Activated T-cell treated with anti-CD3 and anti-CD28 coated beads, Interleukin-2, amount 50 U/mL, for 72 hours (primary cell): ENCODE results near the gene CORO6. TPM values are rescaled to one million over a fixed set of nuclear protein-coding genes. Genes with fewer than 3 reads are reported as not detected.

Experiments
- ATAC-seq, 2 donors: fragments of 150-1000 bp; cut with Tn5 transposase; replicated peaks in 1 of 2; 2 replicates each; pipeline ENCODE4 v1.10.0; 2021; ENCODE audit warnings: moderate library complexity in 2 of 2, mild to moderate bottlenecking in 1 of 2
- DNase-seq, 2 donors: peaks; one replicate each; pipeline ENCODE4 v3.0.0; 2021 to 2022; ENCODE audit warnings: mixed read lengths in 1 of 2
- H3K27ac Mint-ChIP-seq: one replicate; pipeline ENCODE4 v1.8.0; 2022; ENCODE audit warnings: mild to moderate bottlenecking, moderate library complexity, mixed read lengths
- H3K27me3 Mint-ChIP-seq: one replicate; pipeline ENCODE4 v1.8.0; 2022; ENCODE audit warnings: low read depth, mixed read lengths
- H3K36me3 Mint-ChIP-seq, 2 donors: one replicate each; pipeline ENCODE4 v1.8.0; 2022; ENCODE audit warnings: mixed read lengths in 2 of 2, mild to moderate bottlenecking in 1 of 2; ENCODE audit not compliant: insufficient read depth in 2 of 2
- H3K4me1 Mint-ChIP-seq: one replicate; pipeline ENCODE4 v1.8.0; 2022; ENCODE audit warnings: low read depth, mixed read lengths
- H3K4me3 Mint-ChIP-seq, 2 donors: one replicate each; pipeline ENCODE4 v1.8.0; 2022; ENCODE audit warnings: mild to moderate bottlenecking in 2 of 2, mixed read lengths in 2 of 2, moderate library complexity in 2 of 2
- H3K9me3 Mint-ChIP-seq, 2 donors: one replicate each; pipeline ENCODE4 v1.8.0; 2022; ENCODE audit warnings: mixed read lengths in 2 of 2
- total RNA-seq, 2 donors: library from RNA; stranded (reverse); gene quantifications; one replicate each; pipeline ENCODE4 v1.2.3, GENCODE V29; 2022

CORO6 gene
- total RNA-seq, 2 donors from 2014 or later = 10.4 to 13.9 TPM

DNA sequence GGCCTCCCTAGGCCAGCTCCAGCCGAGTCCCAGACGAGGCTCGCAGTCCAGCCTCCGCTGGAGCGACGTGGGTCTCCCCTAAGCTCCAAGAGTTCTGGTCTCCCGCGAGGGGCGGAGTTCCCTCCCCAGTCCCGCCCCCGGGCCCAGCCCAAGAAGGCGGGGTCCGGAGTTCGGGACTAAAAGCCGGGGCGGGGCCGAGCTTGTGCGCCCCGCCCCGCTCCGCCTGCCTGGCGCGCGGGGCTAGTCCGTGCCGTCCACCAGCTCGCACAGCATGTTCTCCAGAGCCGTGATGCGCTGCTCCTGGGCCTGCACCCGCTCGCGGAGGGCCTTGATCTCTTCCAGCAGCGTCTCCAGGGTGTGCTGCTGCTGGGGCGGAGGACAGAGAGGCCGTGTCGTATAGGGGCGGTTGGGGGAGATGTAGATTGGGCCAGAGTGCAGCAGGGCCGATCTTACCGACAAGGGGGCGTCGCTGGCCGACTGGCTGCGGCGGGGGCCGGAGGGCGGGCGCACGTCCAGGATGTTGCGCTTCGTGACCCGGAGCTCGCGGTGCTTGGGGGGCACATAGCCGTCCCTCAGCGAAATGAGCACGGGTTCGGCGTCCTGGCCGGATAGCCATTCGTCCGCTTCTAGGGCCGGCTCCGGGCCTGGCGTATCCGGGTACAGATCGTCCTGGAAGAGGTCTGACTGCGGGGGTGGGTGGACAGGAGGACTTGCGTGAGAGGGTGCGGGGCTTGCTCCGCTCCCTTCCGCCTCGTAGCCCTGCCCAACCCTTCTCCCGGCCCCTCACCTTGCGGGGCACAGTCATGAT, 7.0 kb downstream of the CORO6 start:
- DNase-seq (peak; percentile 87 to 90), ATAC-seq (peak; percentile 64 to 65)
- peaks cover 5% of the 10 kb centered on the region for H3K27me3 Mint-ChIP-seq
- H3K9me3 Mint-ChIP-seq = no peaks in the 10 kb centered on the region
- no peak overlapping the region for H3K27ac Mint-ChIP-seq
- H3K4me1 Mint-ChIP-seq = peaks cover 40% of the 10 kb centered on the region
- H3K4me3 Mint-ChIP-seq = peak overlapping the region; percentile 71 to 89
- no peaks in the 10 kb centered on the region for H3K36me3 Mint-ChIP-seq

DNA sequence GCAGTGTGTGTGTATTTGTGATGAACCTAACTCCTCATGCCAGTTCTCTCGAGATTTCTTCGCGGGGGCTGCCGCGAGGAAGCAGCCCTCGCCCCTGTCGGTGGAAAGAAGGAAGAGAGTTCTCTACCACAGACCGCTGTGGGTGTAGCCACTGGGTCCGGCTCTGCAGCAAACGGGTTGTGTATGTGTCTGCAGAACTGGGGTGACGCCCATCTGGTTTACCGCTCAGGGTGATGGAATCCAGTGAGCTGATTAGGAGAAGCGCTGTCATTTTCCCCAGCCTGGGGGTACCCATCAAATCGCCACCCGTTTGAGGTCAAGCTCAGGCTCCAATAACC, 7.7 kb downstream of the CORO6 start:
- DNase-seq = peak; percentile 64 to 77
- no peak overlapping the region for H3K27ac Mint-ChIP-seq
- H3K27me3 Mint-ChIP-seq = peaks cover 5% of the 10 kb centered on the region
- ATAC-seq = peak; percentile 14 to 25
- H3K4me3 Mint-ChIP-seq = peak overlapping the region; percentile 71 to 89
- peaks cover 40% of the 10 kb centered on the region for H3K4me1 Mint-ChIP-seq
- no peaks in the 10 kb centered on the region for H3K36me3 Mint-ChIP-seq
- H3K9me3 Mint-ChIP-seq = no peaks in the 10 kb centered on the region

DNA sequence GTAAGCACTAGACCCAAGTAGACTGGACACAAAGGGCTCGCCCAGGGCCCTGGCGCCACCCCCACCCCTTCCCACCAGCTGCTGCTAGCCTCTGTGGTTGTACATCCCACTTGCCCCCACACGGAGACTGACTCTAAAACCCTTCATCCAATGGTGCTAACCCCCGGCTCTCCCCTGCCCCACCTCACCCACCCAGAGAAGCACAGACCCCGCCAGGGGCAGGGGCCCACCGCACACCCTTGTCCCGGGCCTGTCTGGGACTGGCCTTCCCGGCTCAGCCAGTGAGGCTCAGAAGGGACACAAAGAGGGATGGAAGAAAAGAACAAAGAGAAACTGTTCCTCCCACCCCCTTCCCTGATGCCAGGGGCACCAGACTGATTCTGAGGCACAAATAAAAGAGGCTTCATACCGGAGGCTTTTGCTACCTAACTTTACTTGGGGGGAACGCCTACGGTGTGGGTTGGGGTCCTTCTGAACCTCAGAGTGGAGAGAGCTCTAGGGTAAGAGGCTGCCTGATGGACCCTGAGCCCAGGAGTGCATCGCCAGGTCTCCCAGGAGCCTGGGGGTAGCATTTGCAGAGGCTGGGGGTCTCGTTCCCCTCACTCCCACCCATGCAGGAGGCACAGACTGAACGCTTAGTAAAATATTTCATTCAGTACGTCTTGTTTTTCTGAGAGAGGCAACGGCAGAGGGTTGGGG, 8.2 kb downstream of the CORO6 start:
- no peaks in the 10 kb centered on the region for H3K36me3 Mint-ChIP-seq
- ATAC-seq = no peak
- peak overlapping the region; percentile 71 to 89 for H3K4me3 Mint-ChIP-seq
- H3K27me3 Mint-ChIP-seq = peaks cover 5% of the 10 kb centered on the region
- no peak for DNase-seq
- no peaks in the 10 kb centered on the region for H3K9me3 Mint-ChIP-seq
- no peak overlapping the region for H3K27ac Mint-ChIP-seq
- H3K4me1 Mint-ChIP-seq = peaks cover 40% of the 10 kb centered on the region

DNA sequence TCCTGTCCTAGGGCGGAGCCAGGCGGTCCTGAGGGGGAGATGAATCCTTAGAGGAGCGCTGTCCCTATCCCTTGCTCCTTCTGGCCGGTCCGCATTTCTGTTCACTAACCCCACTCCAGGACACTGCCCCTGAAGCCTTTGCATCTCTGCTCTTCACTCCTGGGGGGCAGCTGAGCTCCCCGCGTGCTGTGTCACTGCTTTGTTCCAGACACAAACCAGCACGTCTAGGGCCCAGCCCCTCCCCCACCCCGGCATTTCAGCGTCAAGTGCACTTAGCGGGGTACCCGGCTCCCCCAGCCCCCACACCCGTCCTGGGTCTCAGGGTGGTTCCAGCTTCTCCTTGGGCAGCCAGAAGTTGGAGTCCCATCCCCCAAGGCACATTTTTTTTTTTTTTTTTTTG, 8.9 kb downstream of the CORO6 start:
- H3K27me3 Mint-ChIP-seq = peaks cover 5% of the 10 kb centered on the region
- DNase-seq (no peak), ATAC-seq (no peak)
- H3K9me3 Mint-ChIP-seq = no peaks in the 10 kb centered on the region
- H3K4me3 Mint-ChIP-seq = peak overlapping the region; percentile 63 to 74
- no peaks in the 10 kb centered on the region for H3K36me3 Mint-ChIP-seq
- peaks cover 40% of the 10 kb centered on the region for H3K4me1 Mint-ChIP-seq
- H3K27ac Mint-ChIP-seq = no peak overlapping the region

DNA sequence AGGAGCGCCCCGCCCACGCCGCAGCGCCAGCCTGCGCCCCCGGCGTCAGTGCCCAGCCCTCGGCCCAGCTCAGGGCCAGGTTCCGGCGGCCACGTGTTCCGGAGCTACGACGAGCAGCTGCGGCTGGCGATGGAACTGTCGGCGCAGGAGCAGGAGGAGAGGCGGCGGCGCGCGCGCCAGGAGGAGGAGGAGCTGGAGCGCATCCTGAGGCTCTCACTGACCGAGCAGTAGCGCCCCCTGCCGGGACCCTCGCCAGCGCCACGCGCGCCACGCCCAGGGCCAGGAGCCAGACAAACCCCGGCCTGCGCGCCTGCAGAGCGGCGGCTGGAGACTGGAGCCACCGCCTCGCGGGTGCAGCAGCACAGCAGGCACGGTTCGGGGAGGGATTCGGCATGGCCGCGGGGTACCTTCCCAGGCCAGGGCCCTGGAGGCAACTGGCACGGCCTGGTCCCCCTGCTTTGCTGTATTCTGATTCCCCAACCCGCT, 9.3 kb downstream of the CORO6 start:
- Mint-ChIP-seq H3K36me3 (no peaks in the 10 kb centered on the region), H3K4me3 (peak overlapping the region; percentile 63 to 74), H3K27me3 (peaks cover 5% of the 10 kb centered on the region), H3K9me3 (no peaks in the 10 kb centered on the region), H3K27ac (no peak overlapping the region), H3K4me1 (peaks cover 40% of the 10 kb centered on the region)
- DNase-seq (peak; percentile 94 to 97), ATAC-seq (peak; percentile 46 to 49)

DNA sequence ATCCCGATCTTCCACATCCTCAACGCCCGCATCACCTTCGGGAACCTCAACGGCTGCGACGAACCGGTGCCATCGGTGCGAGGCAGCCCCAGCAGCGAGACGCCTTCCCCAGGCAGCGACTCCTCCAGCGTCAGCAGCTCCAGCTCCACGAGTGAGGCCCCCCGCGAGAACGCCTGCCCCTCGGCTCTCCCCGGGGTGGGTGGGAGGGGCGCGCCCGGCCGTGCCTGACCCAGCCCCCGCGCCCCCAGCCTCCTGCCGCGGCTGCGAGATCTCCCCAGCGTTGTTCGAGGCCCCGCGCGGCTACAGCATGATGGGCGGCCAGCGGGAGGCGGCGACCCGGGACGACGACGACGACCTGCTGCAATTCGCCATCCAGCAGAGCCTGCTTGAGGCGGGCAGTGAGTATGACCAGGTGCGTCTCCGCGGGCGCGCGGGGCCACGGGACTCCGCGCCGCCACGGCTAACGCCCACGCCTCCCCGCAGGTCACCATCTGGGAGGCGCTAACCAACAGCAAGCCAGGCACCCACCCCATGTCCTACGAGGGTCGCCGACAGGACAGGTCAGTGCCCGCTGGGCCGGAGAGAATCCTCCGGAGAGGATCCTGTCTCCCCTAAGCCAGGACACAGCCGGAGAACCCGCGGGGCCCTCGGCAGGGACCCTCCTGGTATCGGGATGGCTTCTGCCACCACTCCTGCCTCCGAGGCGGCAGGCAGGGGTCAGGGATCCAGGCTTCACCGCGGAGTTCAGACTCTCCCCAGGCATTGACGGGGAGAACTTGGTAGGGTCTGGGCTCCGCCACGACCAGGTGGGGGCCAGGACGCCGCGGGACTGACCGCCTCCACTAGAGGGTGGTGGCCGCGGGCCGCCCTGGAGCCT, 10.1 kb downstream of the CORO6 start:
- peak overlapping the region; percentile 49 to 68 for H3K4me3 Mint-ChIP-seq
- peaks cover 5% of the 10 kb centered on the region for H3K27me3 Mint-ChIP-seq
- ATAC-seq (no peak), DNase-seq (peak in 1 of 2 donors; percentile 12)
- H3K9me3 Mint-ChIP-seq = no peaks in the 10 kb centered on the region
- no peaks in the 10 kb centered on the region for H3K36me3 Mint-ChIP-seq
- peaks cover 39% of the 10 kb centered on the region for H3K4me1 Mint-ChIP-seq
- no peak overlapping the region for H3K27ac Mint-ChIP-seq

DNA sequence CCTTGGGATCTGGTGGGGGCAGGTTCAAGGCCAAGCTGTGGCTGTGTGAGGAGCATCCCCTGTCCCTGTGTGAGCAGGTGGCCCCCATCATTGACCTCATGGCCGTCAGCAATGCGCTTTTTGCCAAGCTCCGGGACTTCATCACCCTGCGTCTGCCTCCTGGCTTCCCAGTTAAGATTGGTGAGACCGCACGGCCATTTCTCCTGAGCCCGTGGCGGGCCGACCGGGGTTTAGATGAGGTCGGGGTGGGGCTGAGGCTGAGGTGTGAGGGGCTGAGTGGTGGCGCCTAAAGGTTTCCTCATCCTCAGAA, 10.7 kb downstream of the CORO6 start:
- Mint-ChIP-seq H3K4me1 (peaks cover 33% of the 10 kb centered on the region), H3K27ac (no peak overlapping the region), H3K27me3 (peaks cover 4% of the 10 kb centered on the region), H3K9me3 (no peaks in the 10 kb centered on the region), H3K36me3 (no peaks in the 10 kb centered on the region), H3K4me3 (no peak overlapping the region)
- no peak for DNase-seq
- ATAC-seq = no peak

DNA sequence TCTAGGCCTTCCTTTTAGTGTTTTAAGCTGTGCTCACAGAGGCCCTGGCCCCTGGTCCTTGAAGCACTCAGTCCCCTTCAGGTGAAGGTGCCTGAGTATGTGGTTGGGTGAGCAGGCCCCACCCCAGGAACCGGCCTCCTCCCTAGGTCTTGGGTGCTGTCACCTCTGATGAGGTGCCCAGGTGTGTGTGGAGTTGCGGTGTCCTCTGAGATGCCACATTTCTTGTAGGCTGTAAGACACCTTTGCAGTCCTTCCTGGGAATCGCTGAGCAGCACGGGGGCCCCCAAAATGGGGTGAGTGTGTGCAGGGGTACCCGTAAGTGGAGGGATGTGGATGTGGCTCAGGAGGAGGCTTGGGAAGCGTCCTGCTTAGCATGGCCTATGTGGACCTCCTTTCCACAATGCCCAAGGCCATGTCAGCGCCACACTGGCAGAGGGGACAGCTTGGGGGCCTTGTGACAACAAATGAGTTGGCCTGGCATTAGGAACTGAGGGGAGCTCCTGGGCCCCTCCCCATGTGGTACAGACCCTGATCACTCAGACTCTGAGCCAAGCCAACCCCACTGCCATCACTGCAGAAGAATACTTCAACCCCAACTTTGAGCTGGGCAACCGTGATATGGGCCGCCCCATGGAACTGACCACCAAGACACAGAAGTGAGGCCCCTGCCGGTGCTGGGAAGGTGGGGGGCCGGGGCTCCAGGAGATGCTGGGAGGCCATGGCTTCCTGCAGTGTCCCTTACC, 11.2 kb downstream of the CORO6 start:
- Mint-ChIP-seq H3K27ac (no peak overlapping the region), H3K9me3 (no peaks in the 10 kb centered on the region), H3K36me3 (no peaks in the 10 kb centered on the region), H3K27me3 (no peaks in the 10 kb centered on the region), H3K4me3 (no peak overlapping the region), H3K4me1 (peaks cover 28% of the 10 kb centered on the region)
- no peak for ATAC-seq
- DNase-seq = no peak

DNA sequence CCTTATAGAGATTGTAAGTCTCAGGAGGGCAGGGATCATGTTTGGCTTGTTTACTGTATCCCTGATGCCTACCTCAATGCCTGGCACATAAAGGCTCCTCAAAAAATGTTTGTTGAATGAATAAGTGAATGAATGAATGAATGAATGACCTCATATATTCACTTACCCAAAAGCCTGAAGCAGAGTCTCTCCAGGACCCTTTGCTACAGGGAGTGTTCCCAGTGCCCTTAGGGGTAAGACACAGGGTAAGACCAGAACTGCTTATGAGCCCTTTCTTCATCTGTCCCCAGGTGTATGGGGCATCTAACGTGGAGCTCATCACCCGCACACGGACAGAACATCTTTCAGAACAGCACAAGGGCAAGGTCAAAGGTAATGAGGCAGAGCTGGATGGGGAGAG, 12.3 kb downstream of the CORO6 start:
- H3K4me3 Mint-ChIP-seq = no peak overlapping the region
- DNase-seq (no peak), ATAC-seq (no peak)
- H3K36me3 Mint-ChIP-seq = no peaks in the 10 kb centered on the region
- H3K27me3 Mint-ChIP-seq = no peaks in the 10 kb centered on the region
- H3K27ac Mint-ChIP-seq = no peak overlapping the region
- H3K9me3 Mint-ChIP-seq = no peaks in the 10 kb centered on the region
- H3K4me1 Mint-ChIP-seq = peaks cover 16% of the 10 kb centered on the region

DNA sequence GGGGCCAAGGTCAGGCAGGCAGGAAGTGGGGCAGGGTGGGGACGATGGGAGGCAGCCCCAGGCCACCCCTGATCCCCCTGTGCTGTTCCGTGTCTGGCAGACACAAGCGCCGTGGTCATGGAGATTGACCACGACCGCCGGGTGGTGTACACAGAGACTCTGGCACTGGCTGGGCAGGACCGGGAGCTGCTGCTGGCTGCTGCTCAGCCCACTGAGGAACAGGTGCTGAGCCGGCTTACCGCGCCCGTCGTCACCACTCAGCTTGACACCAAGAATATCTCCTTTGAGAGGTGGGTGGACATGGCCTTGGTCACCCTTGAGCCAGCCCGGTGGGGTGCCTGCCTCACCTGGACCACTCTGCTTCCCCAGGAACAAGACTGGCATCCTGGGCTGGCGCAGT, 13.7 kb downstream of the CORO6 start:
- no peak for DNase-seq
- H3K36me3 Mint-ChIP-seq = no peaks in the 10 kb centered on the region
- no peaks in the 10 kb centered on the region for H3K9me3 Mint-ChIP-seq
- no peak for ATAC-seq
- no peaks in the 10 kb centered on the region for H3K27me3 Mint-ChIP-seq
- H3K27ac Mint-ChIP-seq = no peak overlapping the region
- no peak overlapping the region for H3K4me3 Mint-ChIP-seq
- peaks cover 4% of the 10 kb centered on the region for H3K4me1 Mint-ChIP-seq

DNA sequence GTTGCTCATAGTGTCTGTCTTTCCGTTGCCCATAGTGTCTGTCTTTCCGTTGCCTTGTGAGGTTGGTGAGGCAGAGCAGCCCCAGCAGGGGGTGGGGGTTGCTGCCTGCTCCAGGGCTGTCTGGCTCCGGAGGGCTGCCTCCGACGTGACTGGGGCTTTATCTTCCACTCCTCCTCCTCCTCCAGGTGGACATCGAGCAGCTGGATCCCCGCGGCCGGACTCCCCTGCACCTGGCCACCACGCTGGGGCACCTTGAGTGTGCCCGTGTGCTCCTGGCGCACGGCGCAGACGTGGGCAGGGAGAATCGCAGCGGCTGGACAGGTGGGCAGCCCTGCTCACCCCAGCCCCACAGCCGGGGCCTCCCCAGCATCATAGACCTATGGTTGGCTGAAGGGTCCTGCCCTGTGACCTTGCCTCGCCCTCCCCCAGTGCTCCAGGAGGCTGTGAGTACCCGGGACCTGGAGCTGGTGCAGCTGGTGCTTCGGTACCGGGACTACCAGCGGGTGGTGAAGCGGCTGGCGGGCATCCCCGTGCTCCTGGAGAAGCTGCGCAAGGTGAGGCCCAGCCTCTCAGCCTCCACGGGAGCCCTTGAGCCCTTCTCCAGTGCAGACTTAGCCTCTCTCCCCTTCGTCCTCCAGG, 15.0 kb downstream of the CORO6 start:
- ATAC-seq = no peak
- no peak for DNase-seq
- no peaks in the 10 kb centered on the region for H3K9me3 Mint-ChIP-seq
- H3K4me1 Mint-ChIP-seq = no peaks in the 10 kb centered on the region
- H3K4me3 Mint-ChIP-seq = no peak overlapping the region
- H3K36me3 Mint-ChIP-seq = no peaks in the 10 kb centered on the region
- no peaks in the 10 kb centered on the region for H3K27me3 Mint-ChIP-seq
- H3K27ac Mint-ChIP-seq = no peak overlapping the region

DNA sequence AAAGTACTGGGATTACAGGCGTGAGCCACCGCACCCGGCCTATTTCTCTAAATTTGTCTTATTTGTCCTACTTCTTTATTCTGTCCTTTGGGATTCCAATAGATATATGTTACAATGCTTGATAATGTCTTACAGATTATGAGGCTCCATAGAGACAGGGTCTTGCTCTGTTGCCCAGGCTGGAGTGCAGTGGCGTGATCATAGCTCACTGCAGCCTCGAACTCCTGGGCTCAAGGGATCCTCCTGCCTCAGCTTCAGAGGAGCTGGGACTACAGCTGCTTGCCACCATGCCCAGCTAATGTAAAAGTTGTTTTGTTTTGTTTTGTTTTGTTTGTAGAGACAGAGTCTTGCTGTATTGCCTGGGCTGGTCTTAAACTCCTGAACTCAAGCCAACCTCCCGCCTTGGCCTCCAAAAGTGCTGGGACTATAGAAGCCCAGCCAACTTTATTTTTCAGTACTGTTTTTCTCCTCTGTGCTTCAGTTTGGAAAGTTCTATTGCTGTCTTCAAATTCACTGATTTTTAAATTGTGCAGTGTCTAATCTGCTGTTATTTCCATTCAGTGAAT, 19.5 kb downstream of the CORO6 start:
- Mint-ChIP-seq H3K9me3 (no peaks in the 10 kb centered on the region), H3K4me1 (peaks cover 19% of the 10 kb centered on the region), H3K27me3 (no peaks in the 10 kb centered on the region), H3K27ac (no peak overlapping the region), H3K4me3 (no peak overlapping the region), H3K36me3 (no peaks in the 10 kb centered on the region)
- ATAC-seq (no peak), DNase-seq (no peak)
